Activated CD4-positive, CD25-positive, alpha-beta regulatory T cell treated with anti-CD3 and anti-CD28 coated beads, Interleukin-2, amount 50 U/mL, for 16 hours (primary cell): Measurements from ENCODE around the gene SEZ6L2.
"Not testable (repeated sequence)": the region's sequence is repeated elsewhere in the genome, so short reads cannot be mapped to it uniquely, and the experiment has no call there.

ENCODE experiments used
- DNase-seq: peaks from one replicate; pipeline ENCODE4 v3.0.0-alpha.2; 2020; ENCODE audit warnings: low read depth, low spot score

The SEZ6L2 gene

DNA sequence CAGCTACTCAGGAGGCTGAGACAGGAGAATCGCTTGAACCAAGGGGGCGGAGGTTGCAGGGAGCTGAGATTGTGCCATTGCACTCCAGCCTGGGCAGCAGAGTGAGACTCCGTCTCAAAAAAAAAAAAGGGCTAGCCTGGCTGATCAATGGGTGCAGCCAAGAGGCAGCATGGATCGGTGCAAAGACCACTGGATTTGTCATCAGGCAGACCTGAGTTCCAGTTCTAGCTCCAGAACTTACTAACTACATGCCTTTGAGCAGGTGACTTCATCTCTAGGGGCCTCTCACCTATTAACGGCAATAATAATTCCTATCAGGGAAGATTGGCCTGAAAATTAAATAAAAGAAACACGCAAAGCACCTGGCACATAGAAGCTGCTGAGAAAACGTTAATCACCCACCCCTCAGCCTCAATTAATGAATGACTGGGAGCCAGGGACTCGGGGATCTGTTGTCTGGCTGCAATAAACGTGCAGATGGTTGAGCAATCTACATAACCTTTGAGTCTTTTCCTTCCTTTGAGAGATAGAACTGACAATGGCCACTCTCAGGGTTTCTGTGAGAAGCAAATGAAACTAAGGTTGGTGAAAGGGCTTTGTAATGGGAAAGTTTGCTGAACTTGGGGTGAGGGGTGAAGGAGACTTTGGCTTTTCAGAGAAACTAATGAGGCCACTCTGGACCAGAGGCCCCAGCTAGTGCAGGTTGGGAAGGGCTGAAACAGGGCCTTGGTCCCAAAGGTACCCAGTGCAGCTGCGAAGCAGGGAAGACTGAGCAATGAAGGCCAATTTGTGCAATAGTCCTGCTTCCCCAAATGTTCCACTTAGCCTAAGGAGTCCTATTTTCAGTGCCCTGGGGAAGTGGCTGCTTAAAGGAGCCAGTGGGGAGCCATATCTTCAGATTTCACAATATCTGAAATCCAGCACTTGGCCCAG is 7.6 kb downstream of the SEZ6L2 start:
- DNase-seq: no peak

DNA sequence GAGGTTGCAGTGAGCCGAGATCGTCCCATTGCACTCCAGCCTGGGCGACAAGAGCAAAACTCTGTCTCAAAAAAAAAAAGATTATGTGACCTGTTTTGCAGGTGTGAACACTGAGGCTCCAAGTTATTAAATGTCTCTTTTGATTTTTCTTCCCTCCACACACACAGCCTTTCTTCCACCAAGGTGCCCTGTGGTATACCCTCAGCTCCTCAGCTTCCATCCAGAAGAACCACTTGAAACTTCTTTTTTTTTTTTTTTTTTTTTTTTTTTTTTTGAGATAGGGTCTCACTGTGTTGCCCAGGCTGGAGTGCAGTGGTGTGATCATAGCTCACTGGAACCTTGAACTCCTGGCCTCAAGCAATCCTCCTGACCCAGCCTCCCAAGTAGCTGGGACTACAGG is 10.0 kb downstream of the SEZ6L2 start:
- not testable (repeated sequence) for DNase-seq

DNA sequence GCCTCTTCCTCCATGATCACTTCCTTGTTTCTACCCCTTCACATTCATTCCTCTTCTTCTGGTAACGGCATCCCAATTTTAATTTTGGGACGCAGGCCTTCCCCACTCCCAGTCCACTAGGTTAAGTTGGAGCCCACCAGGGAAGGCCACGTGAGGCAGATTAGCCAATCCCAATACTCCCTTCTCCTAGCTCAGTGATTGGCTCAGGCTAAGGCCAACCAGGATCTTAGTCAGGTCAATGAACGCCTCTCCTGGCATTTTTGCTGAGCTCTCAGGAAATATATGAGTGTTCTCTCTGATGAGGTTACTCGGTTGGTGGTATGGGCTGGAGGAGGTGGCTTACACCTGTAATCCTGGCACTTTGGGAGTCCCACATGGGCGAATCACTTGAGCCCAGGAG is 15.4 kb downstream of the SEZ6L2 start:
- DNase-seq: no peak

- DNase-seq: no peak
These were observed 18.3 kb downstream of the SEZ6L2 start for GRCh38 chr16:29881050-29881449.

DNA sequence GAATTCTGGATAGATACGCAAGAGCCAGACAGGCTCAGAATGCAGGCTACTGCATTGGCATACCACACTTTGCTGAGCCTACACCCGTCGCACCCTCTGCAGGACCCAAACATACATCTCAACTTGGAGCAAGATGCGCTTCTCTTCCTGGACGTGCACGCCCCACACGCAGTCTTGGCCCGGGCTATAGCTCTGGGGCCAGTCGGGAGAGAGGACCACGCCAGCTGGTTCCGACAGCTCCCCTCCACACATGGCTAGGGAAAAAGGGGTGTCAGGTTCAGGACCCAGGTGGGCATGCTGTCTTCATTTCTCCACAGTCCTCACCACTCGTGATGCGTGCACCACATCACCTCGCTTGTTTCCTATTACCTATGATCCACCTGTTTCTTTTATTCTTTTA is 21.2 kb downstream of the SEZ6L2 start:
- no peak for DNase-seq

DNA sequence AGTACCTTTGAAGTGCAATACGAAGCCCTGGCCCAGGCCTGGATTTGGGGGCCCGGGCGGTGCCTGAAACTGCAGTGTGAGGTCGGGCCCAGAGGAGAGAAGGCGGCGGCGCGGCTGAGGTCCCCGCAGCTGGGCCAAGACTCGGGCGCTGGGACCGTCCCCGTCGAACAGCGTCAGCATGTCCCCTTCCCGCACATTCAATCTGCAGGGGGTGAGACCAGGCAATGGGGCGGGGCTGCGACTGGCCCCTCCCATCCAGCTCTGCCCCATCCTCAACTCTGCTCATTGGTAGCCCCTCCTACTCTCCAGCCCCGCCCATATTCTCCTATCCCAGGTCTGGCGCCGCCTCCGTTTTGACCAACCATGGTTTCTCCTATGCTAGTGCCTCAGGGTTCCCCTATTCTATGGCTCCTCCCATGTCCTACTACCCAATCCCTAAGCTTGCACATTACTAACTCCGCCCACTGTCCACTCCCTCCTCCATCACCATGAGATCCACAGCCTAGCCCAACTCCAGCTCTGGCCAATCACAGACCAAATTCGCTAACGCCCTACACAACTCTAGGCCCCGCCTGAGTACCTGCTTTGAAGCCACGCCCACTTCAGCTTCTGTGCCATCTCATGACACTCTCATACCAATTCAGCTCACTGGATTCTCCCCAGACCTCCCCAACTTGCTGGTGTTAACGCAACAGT is 21.9 kb downstream of the SEZ6L2 start:
- no peak for DNase-seq

- no peak for DNase-seq
These were observed 22.6 kb downstream of the SEZ6L2 start for GRCh38 chr16:29876594-29877249.

DNA sequence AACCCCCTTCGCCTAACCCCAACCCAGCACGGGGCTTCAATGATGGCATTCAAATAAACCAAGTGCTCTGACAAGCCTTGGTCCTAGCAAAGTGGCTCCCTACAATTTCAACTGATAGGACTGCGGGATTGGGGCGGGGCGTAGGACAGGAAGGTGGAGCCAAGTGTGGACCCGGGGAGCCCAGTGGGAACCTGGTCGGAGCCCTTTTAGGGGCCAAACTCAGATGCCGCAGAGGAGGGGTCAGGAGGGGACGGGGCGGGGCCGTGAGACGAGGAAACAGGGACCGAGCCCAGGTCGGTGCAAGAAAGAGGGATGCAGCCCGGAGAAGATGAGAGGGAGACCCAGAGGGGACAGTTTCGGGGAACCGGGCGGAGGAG is 23.1 kb downstream of the SEZ6L2 start:
- DNase-seq: no peak

DNA sequence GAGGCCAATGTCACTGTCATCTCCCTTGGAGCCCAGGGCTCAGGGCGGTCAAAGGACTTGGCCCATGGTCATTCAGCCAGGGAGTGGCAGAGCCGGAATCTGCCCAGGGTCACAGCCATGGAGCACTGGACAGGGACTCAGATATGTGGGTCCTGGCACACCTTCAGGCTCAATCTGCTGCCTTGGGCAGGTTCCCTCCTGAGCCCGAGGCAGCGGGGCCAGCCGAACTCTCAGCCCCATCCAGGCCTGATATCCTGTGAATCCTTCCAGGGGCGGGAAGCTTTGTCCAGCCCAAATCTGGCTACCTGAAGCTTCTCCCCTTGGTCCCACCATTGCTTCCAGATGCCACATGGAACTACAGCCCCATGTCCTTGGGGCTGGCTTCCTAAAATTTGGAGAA is 24.1 kb downstream of the SEZ6L2 start:
- DNase-seq: no peak

DNA sequence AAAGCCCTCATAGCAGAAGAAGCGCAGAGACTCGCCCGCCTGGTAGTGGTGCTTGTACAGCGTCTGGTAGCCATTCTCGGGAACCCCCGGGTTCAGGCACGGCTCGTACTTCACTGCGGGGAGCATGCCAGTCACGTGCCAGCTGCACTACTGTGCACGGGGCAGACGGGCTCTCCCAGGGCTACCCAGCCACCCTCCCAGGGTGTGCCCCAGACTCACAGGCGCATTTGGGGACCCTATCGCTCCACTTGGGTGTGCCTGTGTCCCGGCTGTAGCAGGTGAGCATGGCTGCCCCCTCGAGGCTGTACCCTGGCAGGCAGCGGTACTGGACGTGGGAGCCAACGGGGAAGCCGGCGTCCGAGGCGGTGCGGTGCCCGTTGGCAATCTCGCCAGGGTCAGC is 26.0 kb downstream of the SEZ6L2 start:
- no peak for DNase-seq

DNA sequence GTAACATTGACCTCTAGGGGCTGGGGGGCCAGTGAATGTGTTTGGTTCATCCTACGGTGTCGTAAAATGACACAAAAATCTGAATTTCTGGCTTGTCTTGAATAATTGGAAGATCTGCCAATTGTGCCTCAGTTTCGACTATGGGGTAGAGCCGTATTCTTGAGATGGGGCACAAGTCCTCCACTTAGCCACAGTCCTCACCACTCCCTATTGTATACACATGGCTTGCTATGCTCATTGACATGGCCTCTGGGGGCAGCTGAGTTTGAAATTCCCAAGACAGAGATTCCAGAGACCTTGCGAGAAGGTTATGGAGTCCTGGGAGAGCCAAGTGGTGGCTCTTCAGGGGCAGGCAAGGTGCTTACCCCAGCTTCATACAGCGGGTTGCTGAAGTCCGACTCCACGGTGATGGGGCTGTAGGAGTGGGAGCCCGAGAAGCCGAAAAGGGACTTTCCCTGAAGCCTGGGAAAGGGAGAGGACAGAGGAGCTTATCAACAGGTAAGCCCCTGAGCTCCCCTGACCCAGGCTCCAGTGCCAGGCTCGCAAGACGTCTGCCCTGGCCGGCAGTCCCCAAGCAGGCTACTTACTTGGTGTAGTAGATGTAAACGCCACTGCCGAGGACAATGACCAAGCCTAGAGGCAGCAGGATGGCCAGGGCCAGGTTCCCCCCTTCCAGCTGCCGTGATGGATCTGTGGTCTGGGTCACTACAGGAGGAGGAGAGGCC is 27.4 kb downstream of the SEZ6L2 start:
- DNase-seq: no peak

DNA sequence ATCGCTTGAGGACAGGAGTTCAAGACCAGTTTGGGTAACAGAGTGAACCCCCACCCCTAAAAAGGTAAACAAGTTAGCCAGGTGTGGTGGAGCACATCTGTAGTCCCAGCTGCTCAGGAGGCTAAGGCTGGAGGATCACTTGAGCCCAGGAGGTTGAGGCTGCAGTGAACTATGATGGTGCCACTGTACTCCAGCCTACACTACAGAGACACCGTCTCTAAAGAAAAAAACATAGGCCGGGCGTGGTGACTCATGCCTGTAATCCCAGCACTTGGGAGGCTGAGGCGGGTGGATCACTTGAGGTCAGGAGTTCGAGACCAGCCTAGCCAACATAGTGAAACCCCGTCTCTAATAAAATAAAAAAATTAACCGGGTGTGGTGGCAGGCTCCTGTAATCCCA is 30.3 kb downstream of the SEZ6L2 start:
- DNase-seq: not testable (repeated sequence)

DNA sequence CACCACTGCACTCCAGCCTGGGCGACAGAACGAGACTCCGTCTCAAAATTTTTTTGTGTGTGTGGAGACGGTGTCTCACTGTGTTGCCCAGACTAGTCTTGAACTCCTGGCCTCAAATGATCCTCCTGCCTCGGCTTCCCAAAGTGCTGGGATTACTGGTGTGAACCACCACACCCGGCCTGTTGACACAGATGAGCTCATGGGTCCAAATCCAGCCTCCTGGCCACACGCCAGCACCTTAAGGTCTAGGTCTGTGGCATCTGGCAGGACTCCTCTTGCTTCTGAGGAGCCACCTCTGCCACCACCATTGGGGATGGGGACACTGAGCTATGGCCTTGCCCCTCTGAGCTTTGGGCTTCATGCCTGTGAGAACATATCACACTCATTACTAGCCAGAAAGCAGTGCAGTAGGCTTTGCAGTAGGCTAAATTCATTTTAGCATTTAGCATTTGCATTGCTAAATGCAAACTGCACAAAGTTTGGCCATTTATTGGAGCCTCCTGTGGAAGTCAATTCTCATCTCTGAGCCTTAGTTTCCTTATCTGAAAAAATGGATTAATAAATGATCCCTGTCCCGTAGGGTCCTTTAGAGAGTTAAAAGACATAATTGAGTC is 30.8 kb downstream of the SEZ6L2 start:
- no peak for DNase-seq

GRCh38 chr16:29864205-29864604 is 35.1 kb downstream of the SEZ6L2 start:
- DNase-seq: no peak

DNA sequence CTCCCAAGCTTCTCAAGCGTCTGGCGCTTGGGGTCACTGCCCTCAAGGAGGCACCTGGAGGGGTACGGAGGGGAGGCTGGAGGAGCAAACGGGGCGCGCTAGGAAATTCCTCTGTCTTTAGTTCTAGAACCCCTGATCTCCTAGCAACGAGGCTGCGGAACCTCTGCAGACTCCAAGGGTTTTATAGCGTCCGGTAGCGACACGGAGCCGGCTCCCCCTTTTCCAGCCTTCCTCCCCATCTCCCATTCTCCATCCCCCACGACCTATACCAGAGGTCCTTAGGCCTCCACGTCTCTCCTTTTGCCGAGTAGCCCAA is 35.7 kb downstream of the SEZ6L2 start:
- DNase-seq: no peak

GRCh38 chr16:29862884-29863668 is 36.3 kb downstream of the SEZ6L2 start, which contains the start of gene CDIPT:
Gene CDIPT (minus strand): TSS chr16:29863226. CDS start chr16:29862857, 369 bp downstream.
- DNase-seq: peak; percentile 87

DNA sequence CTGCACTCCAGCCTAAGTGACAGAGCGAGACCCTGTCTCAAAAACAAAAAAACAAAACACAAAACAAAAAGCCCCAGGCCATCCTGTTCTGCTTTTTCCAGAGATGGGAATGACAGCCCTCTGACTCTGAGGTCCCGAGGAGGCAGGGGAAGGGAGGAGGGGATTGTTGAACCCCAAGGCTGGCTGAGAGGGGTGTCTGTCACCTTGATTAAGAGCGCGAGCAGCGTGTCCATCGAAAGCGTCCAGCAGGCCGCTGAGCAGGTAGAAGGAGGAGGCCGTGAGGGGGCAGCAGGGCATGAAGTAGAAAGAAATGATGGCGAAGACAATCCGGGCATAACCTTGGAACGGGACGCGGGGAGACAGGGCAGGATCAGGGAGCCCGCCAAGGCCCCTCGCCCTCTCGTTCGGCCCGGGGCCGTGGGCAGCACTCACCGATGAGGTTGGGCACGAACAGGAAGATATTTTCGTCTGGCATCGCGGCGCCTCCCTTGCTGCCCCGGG is 36.9 kb downstream of the SEZ6L2 start:
- no peak for DNase-seq

DNA sequence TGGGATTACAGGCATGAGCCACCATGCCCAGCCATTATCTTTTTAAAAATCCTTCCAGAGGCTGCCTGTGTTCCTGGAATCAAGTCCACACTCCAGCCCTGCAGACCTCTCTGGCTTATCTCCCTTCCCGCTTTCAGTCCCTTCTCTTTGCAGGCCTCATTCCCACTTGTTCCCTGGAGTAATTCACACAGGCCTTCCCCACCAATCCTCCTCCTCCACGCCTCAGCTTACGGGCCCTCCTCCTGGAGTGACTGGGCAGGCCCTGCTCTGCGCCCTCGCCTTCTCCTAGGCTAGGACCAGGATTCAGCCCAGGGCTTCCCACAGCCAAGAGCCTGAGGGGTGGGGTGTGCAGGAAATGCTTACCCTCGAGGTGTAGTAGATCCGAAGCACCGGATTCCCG is 39.1 kb downstream of the SEZ6L2 start:
- DNase-seq: no peak

DNA sequence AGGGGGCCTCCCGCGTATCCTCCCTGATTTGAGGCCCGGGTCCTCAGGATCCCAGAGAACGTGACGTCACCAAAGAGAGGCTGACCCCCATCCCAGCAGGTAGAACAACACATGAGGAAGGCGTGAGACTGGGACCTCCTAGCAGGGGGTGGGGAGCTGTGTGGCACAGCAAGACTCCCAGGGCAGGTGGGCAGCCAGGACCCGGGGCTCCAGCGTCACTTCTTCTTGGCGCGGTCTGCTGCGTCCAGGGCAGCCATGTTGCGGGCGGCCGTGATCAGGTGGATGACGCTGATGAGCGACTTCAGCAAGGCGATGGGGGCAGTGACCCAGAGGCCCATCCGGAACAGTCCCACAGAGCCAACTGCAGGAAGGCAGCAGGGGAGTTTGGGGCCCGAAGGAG is 40.4 kb downstream of the SEZ6L2 start:
- DNase-seq: no peak

- DNase-seq: no peak
These were observed 41.1 kb downstream of the SEZ6L2 start for GRCh38 chr16:29858149-29858849.
